Transverse colon (tissue), 4 donors: ENCODE results near the gene CISD2. TPM values are rescaled to one million over a fixed set of nuclear protein-coding genes. Genes with fewer than 3 reads are reported as not detected.
A peak's percentile ranks its signal among the peaks of the same experiment; 100 is the strongest.
"Not testable (repeated sequence)": the region's sequence is repeated elsewhere in the genome, so short reads cannot be mapped to it uniquely, and the experiment has no call there.

Experiments
- DNase-seq: peaks from one replicate; pipeline ENCODE4 v3.0.0-alpha.2; 2019
- H3K27ac ChIP-seq, 4 donors: fragments of 200-600 bp; sonication (generic); 2 replicates each; pipeline ENCODE4 v1.5.1; 2016 to 2018; ENCODE audit warnings: inconsistent platforms in 4 of 4
- H3K27me3 ChIP-seq: fragments of 200-600 bp; sonication (generic); 2 replicates; pipeline ENCODE4 v1.5.1; 2017; ENCODE audit warnings: inconsistent platforms
- H3K36me3 ChIP-seq, 4 donors: fragments of 200-600 bp; sonication (generic); 2 replicates each; pipeline ENCODE4 v1.5.1; 2017 to 2019; ENCODE audit warnings: inconsistent platforms in 4 of 4
- H3K4me1 ChIP-seq, 4 donors: fragments of 200-600 bp; sonication (generic); 2 replicates each; pipeline ENCODE4 v1.5.1; 2017 to 2020; ENCODE audit warnings: inconsistent platforms in 4 of 4
- H3K4me3 ChIP-seq, 4 donors: fragments of 200-600 bp; sonication (generic); 1 replicate in 1 of 4; 2 replicates in 3 of 4; pipeline versions ENCODE4 v1.5.1 to v1.6.1; 2017 to 2019; ENCODE audit warnings: inconsistent platforms in 4 of 4
- H3K9me3 ChIP-seq, 2 donors: fragments of 200-600 bp; sonication (generic); 2 replicates each; pipeline ENCODE4 v1.5.1; 2017 to 2019; ENCODE audit warnings: inconsistent platforms in 2 of 2
- EP300 ChIP-seq: sonication (generic); formaldehyde crosslinking; IDR thresholded peaks from one replicate; pipeline ENCODE4 v1.6.1; 2017; ENCODE audit warnings: antibody characterized with exemption, low read depth
- POLR2A ChIP-seq: fragments of 450-650 bp; IDR thresholded peaks from one replicate; pipeline ENCODE4 v1.6.1; 2016; ENCODE audit warnings: antibody characterized with exemption, mild to moderate bottlenecking, moderate library complexity
- POLR2AphosphoS5 ChIP-seq, 3 donors: sonication (generic); formaldehyde crosslinking; IDR thresholded peaks; one replicate each; pipeline ENCODE4 v1.6.1; 2016; ENCODE audit warnings: antibody characterized with exemption in 3 of 3
- WGBS, 2 donors: methylation state at CpG; one replicate each; pipeline ENCODE4 v1.1.5; 2018; ENCODE audit warnings: low coverage in 1 of 2; 5-methylcytosine and 5-hydroxymethylcytosine counted together
- in situ Hi-C, 4 donors: fragments of 200-750 bp; cut with MboI; loops; one replicate each; pipeline versions ENCODE4 v1.15.0 to v1.15.1; 2017; ENCODE audit warnings: low sequenced_read_pairs in 3 of 4, low pct_ligation_motif_present in 1 of 4, low pct_unique_long_range_greater_than_20kb in 1 of 4
- intact Hi-C: fragments of 100-400 bp; cut with DNase I; formaldehyde crosslinking; loops from one replicate; pipeline ENCODE4 v1.15.1; 2023; ENCODE audit warnings: low total_unique reads
- total RNA-seq, 4 donors: library from RNA; depleted of rRNA; stranded (reverse); fragments of >200 nt; gene quantifications; one replicate each; pipeline ENCODE4 v1.1.0, GENCODE V29; 2016
- TF ChIP-seq, protein P1 (sequence below), 5 experiments: fragments of 200-600 bp in 3 of 5; fragments of 450-650 bp in 2 of 5; sonication (generic) in 3 of 5; IDR thresholded peaks; 1 replicate in 2 of 5; 2 replicates in 3 of 5; pipeline ENCODE4 v1.5.1; 2016 to 2017; ENCODE audit warnings: antibody characterized with exemption in 5 of 5, inconsistent platforms in 3 of 5, mild to moderate bottlenecking in 2 of 5, moderate library complexity in 1 of 5

The CISD2 gene
- total RNA-seq, 4 donors from 2014 or later: 1.2 to 13.9 (median 10.8) TPM

DNA sequence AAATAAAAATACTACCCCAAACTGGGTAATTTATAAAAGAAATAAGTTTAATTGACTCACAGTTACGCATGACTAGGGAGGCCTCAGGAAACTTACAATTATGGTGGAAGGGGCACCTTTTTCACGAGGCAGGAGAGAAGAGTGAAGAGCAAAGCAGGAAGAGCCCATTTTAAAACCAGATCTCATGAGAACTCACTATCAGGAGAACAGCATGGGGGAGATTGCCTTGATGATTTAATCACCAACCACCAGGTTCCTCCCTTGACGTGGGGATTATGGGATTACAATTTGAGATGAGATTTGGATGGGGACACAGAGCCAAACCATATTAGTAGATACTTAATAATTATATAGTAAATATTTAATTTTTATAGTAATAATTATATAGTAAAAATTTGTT is 10.1 kb downstream of the CISD2 start:
- H3K4me3 ChIP-seq: no peak overlapping the region
- peak overlapping the region in 1 of 4 donors; percentile 4 for H3K27ac ChIP-seq
- no peak for TF ChIP-seq POLR2AphosphoS5 (IDR thresholded peaks at IDR 0.05)
- TF ChIP-seq, protein P1, sequence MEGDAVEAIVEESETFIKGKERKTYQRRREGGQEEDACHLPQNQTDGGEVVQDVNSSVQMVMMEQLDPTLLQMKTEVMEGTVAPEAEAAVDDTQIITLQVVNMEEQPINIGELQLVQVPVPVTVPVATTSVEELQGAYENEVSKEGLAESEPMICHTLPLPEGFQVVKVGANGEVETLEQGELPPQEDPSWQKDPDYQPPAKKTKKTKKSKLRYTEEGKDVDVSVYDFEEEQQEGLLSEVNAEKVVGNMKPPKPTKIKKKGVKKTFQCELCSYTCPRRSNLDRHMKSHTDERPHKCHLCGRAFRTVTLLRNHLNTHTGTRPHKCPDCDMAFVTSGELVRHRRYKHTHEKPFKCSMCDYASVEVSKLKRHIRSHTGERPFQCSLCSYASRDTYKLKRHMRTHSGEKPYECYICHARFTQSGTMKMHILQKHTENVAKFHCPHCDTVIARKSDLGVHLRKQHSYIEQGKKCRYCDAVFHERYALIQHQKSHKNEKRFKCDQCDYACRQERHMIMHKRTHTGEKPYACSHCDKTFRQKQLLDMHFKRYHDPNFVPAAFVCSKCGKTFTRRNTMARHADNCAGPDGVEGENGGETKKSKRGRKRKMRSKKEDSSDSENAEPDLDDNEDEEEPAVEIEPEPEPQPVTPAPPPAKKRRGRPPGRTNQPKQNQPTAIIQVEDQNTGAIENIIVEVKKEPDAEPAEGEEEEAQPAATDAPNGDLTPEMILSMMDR (IDR thresholded peaks at IDR 0.05): no peak
- peaks cover 0 to 15% (median 0%) of the 10 kb centered on the region in 4 donors for H3K36me3 ChIP-seq
- H3K27me3 ChIP-seq: no peaks in the 10 kb centered on the region
- H3K4me1 ChIP-seq: peaks cover 0 to 4% (median 0%) of the 10 kb centered on the region in 4 donors
- peaks cover 0 to 3% of the 10 kb centered on the region in 2 donors for H3K9me3 ChIP-seq
- in situ Hi-C loops (no loop called here), intact Hi-C loops (no loop called here)
- WGBS, 2 donors: 89 to 94% methylated on average over 3 of the region's 3 CpGs
- no peak for DNase-seq

DNA sequence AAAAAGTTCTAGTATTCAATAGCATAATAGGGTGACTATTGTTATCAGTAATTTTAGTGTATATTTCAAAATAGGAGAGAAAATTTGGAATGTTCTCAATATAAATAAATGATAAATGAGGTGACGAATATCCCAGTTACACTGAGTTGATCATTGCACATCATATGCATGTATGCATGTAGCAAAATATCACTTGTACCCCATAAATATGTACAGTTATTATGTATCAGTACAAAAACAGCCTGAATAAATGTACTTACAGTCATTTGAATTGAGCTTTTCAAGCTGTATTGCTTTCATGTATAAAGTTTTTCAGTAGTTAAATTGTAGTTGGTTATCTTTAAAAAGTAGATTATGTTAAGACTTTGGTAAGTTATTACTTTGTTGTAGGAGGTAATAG is 12.6 kb downstream of the CISD2 start:
- in situ Hi-C loops: no loop called here
- 95 to 100% methylated on average over 1 of the region's 1 CpG for WGBS, 2 donors
- H3K9me3 ChIP-seq: peaks cover 0 to 3% of the 10 kb centered on the region in 2 donors
- H3K4me3 ChIP-seq: no peak overlapping the region
- intact Hi-C loops: no loop called here
- TF ChIP-seq POLR2A (no peak), EP300 (no peak), POLR2AphosphoS5 (IDR thresholded peaks at IDR 0.05) (no peak)
- TF ChIP-seq, protein P1 (IDR thresholded peaks at IDR 0.05): no peak
- peaks cover 0 to 10% (median 0%) of the 10 kb centered on the region in 4 donors for H3K36me3 ChIP-seq
- no peak for DNase-seq
- no peaks in the 10 kb centered on the region for H3K27me3 ChIP-seq
- no peak overlapping the region for H3K27ac ChIP-seq
- peaks cover 0 to 4% (median 0%) of the 10 kb centered on the region in 4 donors for H3K4me1 ChIP-seq

- intact Hi-C loops: no loop called here
- no peaks in the 10 kb centered on the region for H3K36me3 ChIP-seq
Measured at GRCh38 chr4:102883278-102883677, 14.5 kb downstream of the CISD2 start.

GRCh38 chr4:102888570-102888969 is 19.8 kb downstream of the CISD2 start:
- in situ Hi-C loops, H3K4me3 ChIP-seq, H3K27me3 ChIP-seq, H3K4me1 ChIP-seq, intact Hi-C loops, DNase-seq, H3K27ac ChIP-seq, H3K36me3 ChIP-seq, H3K9me3 ChIP-seq: not testable (repeated sequence)
- 90 to 92% methylated on average over 1 to 2 of the region's 2 CpGs for WGBS, 2 donors

More at GRCh38 chr4:102883278-102883677, 14.5 kb downstream of the CISD2 start:
- Histone ChIP-seq H3K4me1 (peaks cover 0 to 3% (median 0%) of the 10 kb centered on the region in 4 donors), H3K27me3 (no peaks in the 10 kb centered on the region), H3K4me3 (no peak overlapping the region), H3K27ac (no peak overlapping the region), H3K9me3 (no peaks in the 10 kb centered on the region)
- 100% methylated on average over 2 of the region's 2 CpGs for WGBS, 2 donors
- no peak for DNase-seq
- TF ChIP-seq EP300 (no peak), POLR2A (no peak), POLR2AphosphoS5 (IDR thresholded peaks at IDR 0.05) (no peak)
- TF ChIP-seq, protein P1 (IDR thresholded peaks at IDR 0.05): no peak
- in situ Hi-C loops: no loop called here

DNA sequence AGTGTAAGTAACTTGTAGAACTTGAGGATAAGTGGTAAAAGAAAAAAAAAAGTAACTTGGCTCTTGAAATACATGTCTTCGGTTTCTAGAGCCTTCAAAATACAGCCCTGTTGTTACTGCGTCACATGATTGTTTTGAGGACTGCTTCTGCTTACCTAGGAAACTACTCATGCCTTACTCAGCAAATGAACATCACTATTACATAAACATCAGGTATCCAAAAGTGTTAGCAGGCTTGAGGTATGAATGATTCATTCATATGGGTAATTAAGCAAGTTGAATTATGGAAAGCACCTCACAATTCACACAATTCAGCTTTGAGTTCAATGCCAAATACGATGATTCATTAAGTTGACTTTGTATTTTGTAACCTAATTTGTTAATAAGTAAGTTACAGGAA is 21.1 kb downstream of the CISD2 start:
- intact Hi-C loops: not testable (repeated sequence)

DNA sequence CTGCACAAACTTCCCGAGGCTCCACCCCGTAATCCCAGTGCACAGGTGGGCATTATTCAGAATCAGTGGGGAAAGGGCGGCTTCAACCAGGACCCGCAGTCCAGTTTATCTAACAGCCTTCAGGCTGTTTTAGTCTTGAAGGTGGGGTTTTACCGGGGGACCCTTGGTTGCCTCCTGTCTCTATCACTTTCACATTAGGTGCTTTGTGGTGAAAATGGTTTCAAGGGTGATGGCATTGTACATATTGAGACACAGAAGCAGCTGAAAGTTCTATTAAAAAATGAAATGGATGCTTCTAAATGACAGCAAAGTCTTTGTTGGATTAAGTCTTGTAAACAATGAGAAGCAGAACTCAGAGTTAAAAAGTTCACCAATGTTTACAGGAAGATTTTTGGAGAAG is 27.8 kb downstream of the CISD2 start:
- H3K4me3 ChIP-seq, in situ Hi-C loops, H3K27me3 ChIP-seq, H3K4me1 ChIP-seq, intact Hi-C loops, DNase-seq, H3K27ac ChIP-seq, H3K9me3 ChIP-seq, H3K36me3 ChIP-seq: not testable (repeated sequence)
- WGBS, 2 donors: 79 to 90% methylated on average over 2 to 5 of the region's 5 CpGs

More for the DNA sequence above, 21.1 kb downstream of the CISD2 start:
- H3K36me3 ChIP-seq, DNase-seq, in situ Hi-C loops, H3K4me1 ChIP-seq, H3K4me3 ChIP-seq, H3K27me3 ChIP-seq, H3K9me3 ChIP-seq, H3K27ac ChIP-seq: not testable (repeated sequence)
- WGBS, 2 donors: 77 to 84% methylated on average over 2 to 3 of the region's 3 CpGs

- H3K9me3 ChIP-seq, H3K27ac ChIP-seq, intact Hi-C loops, DNase-seq, H3K4me3 ChIP-seq, in situ Hi-C loops, H3K36me3 ChIP-seq, H3K4me1 ChIP-seq, H3K27me3 ChIP-seq: not testable (repeated sequence)
- WGBS, 2 donors: 76% methylated on average over 3 of the region's 3 CpGs; no CpG with 5 or more reads in 1 of the 2 donors
Measured at GRCh38 chr4:102897610-102898009, 28.8 kb downstream of the CISD2 start.
